Caco-2 (cell line): ENCODE results near the gene ATP5MC2. TPM values are rescaled to one million over a fixed set of nuclear protein-coding genes. Genes with fewer than 3 reads are reported as not detected.

ENCODE experiments used
- BruUV-seq: library from RNA; stranded (reverse); fragments of 400-500 nt; replicated peaks from 2 replicates; lab custom pipeline; 2021; lab: Mats Ljungman, UMichigan
- CTCF ChIA-PET: fragments of 300-600 bp; sonication (Branson Sonifier 250); formaldehyde crosslinking; loops from one replicate; lab custom pipeline; 2022; ENCODE audit warnings: antibody characterized with exemption; lab: Charles Lee
- POLR2A ChIA-PET: fragments of 300-600 bp; sonication (Branson Sonifier 250); formaldehyde crosslinking; loops from one replicate; lab custom pipeline; 2022; ENCODE audit warnings: antibody characterized with exemption; lab: Charles Lee
- DNase-seq, 2 experiments: peaks; one replicate each; pipeline versions ENCODE4 v3.0.0 to v3.0.0-alpha.2; 2020 to 2022
- H3K27me3 ChIP-seq: replicated peaks from 2 replicates; pipeline ENCODE4 v1.6.0; 2011; ENCODE audit warnings: low read length; ENCODE audit not compliant: control insufficient read depth, insufficient read depth
- H3K36me3 ChIP-seq: 2 replicates; pipeline ENCODE4 v1.5.1; 2011; ENCODE audit warnings: low read length; ENCODE audit not compliant: control insufficient read depth, insufficient read depth
- H3K4me1 ChIP-seq: fragments of 250-450 bp; sonication (Bioruptor Pico); 2 replicates; pipeline ENCODE4 v1.5.1; 2020; ENCODE audit warnings: mild to moderate bottlenecking
- H3K4me3 ChIP-seq: 2 replicates; pipeline ENCODE4 v1.5.1; 2011; ENCODE audit warnings: low read depth, mild to moderate bottlenecking, control low read depth, low read length
- H3K9me3 ChIP-seq: fragments of 250-450 bp; sonication (Bioruptor Pico); 2 replicates; pipeline ENCODE4 v1.5.1; 2020; ENCODE audit warnings: mild to moderate bottlenecking, moderate library complexity
- H3K27ac Mint-ChIP-seq: one replicate; pipeline ENCODE4 v1.8.0; 2022; ENCODE audit warnings: mixed read lengths; ENCODE audit not compliant: unreplicated experiment
- H3K27me3 Mint-ChIP-seq: one replicate; pipeline ENCODE4 v1.8.0; 2022; ENCODE audit warnings: mixed read lengths; ENCODE audit not compliant: insufficient read depth, unreplicated experiment
- H3K36me3 Mint-ChIP-seq: one replicate; pipeline ENCODE4 v1.8.0; 2022; ENCODE audit warnings: mild to moderate bottlenecking, mixed read lengths; ENCODE audit not compliant: insufficient read depth, unreplicated experiment
- H3K4me1 Mint-ChIP-seq: one replicate; pipeline ENCODE4 v1.8.0; 2022; ENCODE audit warnings: low read depth, mixed read lengths; ENCODE audit not compliant: unreplicated experiment
- H3K4me3 Mint-ChIP-seq: one replicate; pipeline ENCODE4 v1.8.0; 2022; ENCODE audit warnings: mild to moderate bottlenecking, moderate library complexity, mixed read lengths; ENCODE audit not compliant: unreplicated experiment
- H3K9me3 Mint-ChIP-seq: one replicate; pipeline ENCODE4 v1.8.0; 2022; ENCODE audit warnings: mixed read lengths; ENCODE audit not compliant: unreplicated experiment
- CTCF ChIP-seq, 2 experiments: fragments of 200-600 bp in 1 of 2; IDR thresholded peaks; 1 replicate in 1 of 2; 2 replicates in 1 of 2; pipeline versions ENCODE4 v1.5.1 to v1.8.0; 2011 to 2022; ENCODE audit warnings: antibody characterized with exemption in 1 of 2, control low read depth in 1 of 2, inconsistent platforms in 1 of 2, low read depth in 1 of 2, low read length in 1 of 2, mild to moderate bottlenecking in 1 of 2, moderate library complexity in 1 of 2; ENCODE audit not compliant: insufficient read depth in 1 of 2, severe bottlenecking in 1 of 2, unreplicated experiment in 1 of 2
- intact Hi-C: fragments of 100-400 bp; cut with micrococcal nuclease; formaldehyde crosslinking; loops from one replicate; pipeline ENCODE4 v1.10.0; 2022; ENCODE audit not compliant: unreplicated experiment
- total RNA-seq: library from RNA; stranded (reverse); gene quantifications from 2 replicates; pipeline ENCODE4 v1.2.3, GENCODE V29; 2022

The ATP5MC2 gene
- total RNA-seq, 1 experiment from 2014 or later, result 160 TPM

GRCh38 chr12:53667080-53667479 lies 8.8 kb downstream of the ATP5MC2 start:
- no peaks in the 10 kb centered on the region for H3K27me3 ChIP-seq
- Mint-ChIP-seq H3K4me1 (no peaks in the 10 kb centered on the region), H3K36me3 (peaks cover 44% of the 10 kb centered on the region), H3K27ac (no peak overlapping the region), H3K27me3 (no peaks in the 10 kb centered on the region), H3K4me3 (no peak overlapping the region), H3K9me3 (no peaks in the 10 kb centered on the region)
- H3K9me3 ChIP-seq, result no peaks in the 10 kb centered on the region
- DNase-seq, result no peak
- H3K4me1 ChIP-seq, result no peaks in the 10 kb centered on the region
- H3K36me3 ChIP-seq, result no peaks in the 10 kb centered on the region; the same call in 1 of the 2 replicates
- CTCF ChIA-PET, result no interaction called here
- TF ChIP-seq CTCF (IDR thresholded peaks at IDR 0.05; ENCODE audit: insufficient read depth in 1 of 2, low read depth in 1 of 2, low read length in 1 of 2, severe bottlenecking in 1 of 2, unreplicated experiment in 1 of 2), result no peak
- intact Hi-C loops, result no loop called here
- H3K4me3 ChIP-seq, result no peak overlapping the region
- no TSS peak for BruUV-seq
- POLR2A ChIA-PET, result no interaction called here

GRCh38 chr12:53664936-53665335 lies 10.9 kb downstream of the ATP5MC2 start:
- TF ChIP-seq CTCF (IDR thresholded peaks at IDR 0.05; ENCODE audit: insufficient read depth in 1 of 2, low read depth in 1 of 2, low read length in 1 of 2, severe bottlenecking in 1 of 2, unreplicated experiment in 1 of 2), result no peak
- Mint-ChIP-seq H3K4me3 (no peak overlapping the region), H3K9me3 (no peaks in the 10 kb centered on the region), H3K27me3 (no peaks in the 10 kb centered on the region), H3K27ac (no peak overlapping the region), H3K4me1 (peaks cover under 1% of the 10 kb centered on the region), H3K36me3 (peaks cover 36% of the 10 kb centered on the region)
- no peak overlapping the region for H3K4me3 ChIP-seq
- no peak for DNase-seq
- H3K4me1 ChIP-seq, result peaks cover 2% of the 10 kb centered on the region; the same call in 1 of the 2 replicates
- CTCF ChIA-PET, result no interaction called here
- POLR2A ChIA-PET, result interaction anchor here (0.6 kb wide), 1 partner anchor 15 kb away, joined by 10 read pairs; no protein-coding TSS in a partner anchor
- no peaks in the 10 kb centered on the region for H3K27me3 ChIP-seq
- intact Hi-C loops, result no loop called here
- no TSS peak for BruUV-seq
- no peaks in the 10 kb centered on the region for H3K9me3 ChIP-seq
- no peaks in the 10 kb centered on the region; the same call in 1 of the 2 replicates for H3K36me3 ChIP-seq

- Histone ChIP-seq H3K9me3 (no peaks in the 10 kb centered on the region), H3K36me3 (no peaks in the 10 kb centered on the region; the same call in 1 of the 2 replicates), H3K4me1 (peaks cover 9% of the 10 kb centered on the region), H3K27me3 (no peaks in the 10 kb centered on the region), H3K4me3 (no peak overlapping the region)
- POLR2A ChIA-PET, result interaction anchor here (0.6 kb wide), 1 partner anchor 15 kb away, joined by 10 read pairs; no protein-coding TSS in a partner anchor
- H3K9me3 Mint-ChIP-seq, result no peaks in the 10 kb centered on the region
- H3K27me3 Mint-ChIP-seq, result no peaks in the 10 kb centered on the region
- no TSS peak for BruUV-seq
- H3K4me3 Mint-ChIP-seq, result no peak overlapping the region
- intact Hi-C loops, result no loop called here
- CTCF ChIA-PET, result no interaction called here
- no peak for DNase-seq
- TF ChIP-seq CTCF (IDR thresholded peaks at IDR 0.05; ENCODE audit: insufficient read depth in 1 of 2, low read depth in 1 of 2, low read length in 1 of 2, severe bottlenecking in 1 of 2, unreplicated experiment in 1 of 2), result no peak
- peaks cover 29% of the 10 kb centered on the region for H3K36me3 Mint-ChIP-seq
- peaks cover 8% of the 10 kb centered on the region for H3K4me1 Mint-ChIP-seq
- H3K27ac Mint-ChIP-seq, result no peak overlapping the region
Measured at GRCh38 chr12:53664191-53664590, 11.7 kb downstream of the ATP5MC2 start.
